Right lobe of liver (tissue), 4 donors: ENCODE data around the gene GPAT3.

Experiments
- POLR2A ChIP-seq: fragments of 450-650 bp; IDR thresholded peaks from one replicate; pipeline ENCODE4 v1.6.1; 2017; ENCODE audit warnings: antibody characterized with exemption, mild to moderate bottlenecking
- TF ChIP-seq, protein P1 (sequence below), 4 donors: fragments of 200-600 bp in 3 of 4; fragments of 450-650 bp in 1 of 4; IDR thresholded peaks; one replicate each; pipeline versions ENCODE4 v1.5.1 to v1.8.0; 2016 to 2022; ENCODE audit warnings: antibody characterized with exemption in 4 of 4, mild to moderate bottlenecking in 2 of 4
- donor health status: DM: no; HTN: no; CAD: no.
- donor health status: DM: no; HTN: no; CAD: no.
- donor health status: DM: no; HTN: yes; CAD: no.

DNA sequence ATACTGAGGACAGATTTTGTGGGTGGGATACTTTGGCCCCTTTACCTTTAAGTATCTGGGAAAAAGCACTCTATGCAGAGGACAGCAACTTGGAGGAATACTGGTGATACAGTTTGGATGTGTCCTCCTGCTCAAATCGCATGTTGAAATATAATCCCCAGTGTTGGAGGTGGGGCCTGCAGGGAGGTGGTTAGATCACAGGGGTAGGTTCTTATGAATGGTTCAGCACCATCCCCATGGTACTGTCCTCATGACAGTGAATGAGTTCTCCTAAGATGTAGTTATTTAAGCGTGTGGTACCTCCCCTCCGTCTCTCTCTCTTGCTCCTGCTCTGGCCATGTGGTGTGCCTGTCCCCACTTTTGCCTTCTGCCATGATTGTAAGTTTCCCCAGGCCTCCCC is 24.6 kb downstream of the GPAT3 start:
- TF ChIP-seq, protein P1, sequence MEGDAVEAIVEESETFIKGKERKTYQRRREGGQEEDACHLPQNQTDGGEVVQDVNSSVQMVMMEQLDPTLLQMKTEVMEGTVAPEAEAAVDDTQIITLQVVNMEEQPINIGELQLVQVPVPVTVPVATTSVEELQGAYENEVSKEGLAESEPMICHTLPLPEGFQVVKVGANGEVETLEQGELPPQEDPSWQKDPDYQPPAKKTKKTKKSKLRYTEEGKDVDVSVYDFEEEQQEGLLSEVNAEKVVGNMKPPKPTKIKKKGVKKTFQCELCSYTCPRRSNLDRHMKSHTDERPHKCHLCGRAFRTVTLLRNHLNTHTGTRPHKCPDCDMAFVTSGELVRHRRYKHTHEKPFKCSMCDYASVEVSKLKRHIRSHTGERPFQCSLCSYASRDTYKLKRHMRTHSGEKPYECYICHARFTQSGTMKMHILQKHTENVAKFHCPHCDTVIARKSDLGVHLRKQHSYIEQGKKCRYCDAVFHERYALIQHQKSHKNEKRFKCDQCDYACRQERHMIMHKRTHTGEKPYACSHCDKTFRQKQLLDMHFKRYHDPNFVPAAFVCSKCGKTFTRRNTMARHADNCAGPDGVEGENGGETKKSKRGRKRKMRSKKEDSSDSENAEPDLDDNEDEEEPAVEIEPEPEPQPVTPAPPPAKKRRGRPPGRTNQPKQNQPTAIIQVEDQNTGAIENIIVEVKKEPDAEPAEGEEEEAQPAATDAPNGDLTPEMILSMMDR (IDR thresholded peaks at IDR 0.05) = no peak
- no peak for TF ChIP-seq POLR2A
